OCI-LY7 (cell line): ENCODE data around the gene C1orf216. TPM values are rescaled to one million over a fixed set of nuclear protein-coding genes. Genes with fewer than 3 reads are reported as not detected.

ENCODE experiments used
- BruUV-seq: library from RNA; stranded (reverse); fragments of 400-500 nt; replicated peaks from 2 replicates; lab custom pipeline; 2021; lab: Mats Ljungman, UMichigan
- CTCF ChIA-PET: fragments of 300-600 bp; sonication (Branson Sonifier 250); formaldehyde crosslinking; loops from one replicate; lab custom pipeline; 2022; ENCODE audit warnings: antibody characterized with exemption; ENCODE audit not compliant: unreplicated experiment; lab: Charles Lee
- POLR2A ChIA-PET: fragments of 300-600 bp; sonication (Branson Sonifier 250); formaldehyde crosslinking; loops from one replicate; lab custom pipeline; 2022; ENCODE audit warnings: antibody characterized with exemption; lab: Charles Lee
- DNase-seq: peaks from one replicate; pipeline ENCODE4 v3.0.0-alpha.2; 2015; ENCODE audit warnings: low spot score
- H2AFZ ChIP-seq: fragments of 200-600 bp; sonication (generic), shearing (Covaris generic); 2 replicates; pipeline ENCODE4 v1.6.1; 2014; ENCODE audit warnings: mild to moderate bottlenecking, antibody characterized with exemption, low read length, moderate library complexity
- H3K27ac ChIP-seq: fragments of 200-600 bp; sonication (generic); 2 replicates; pipeline ENCODE4 v1.5.1; 2014; ENCODE audit warnings: mixed run types, low read depth, mild to moderate bottlenecking, moderate library complexity, low read length, inconsistent platforms; ENCODE audit not compliant: poor library complexity, severe bottlenecking
- H3K36me3 ChIP-seq: fragments of 200-600 bp; sonication (generic); 2 replicates; pipeline ENCODE4 v1.6.1; 2014; ENCODE audit warnings: mild to moderate bottlenecking, antibody characterized with exemption, low read length, moderate library complexity, mixed read lengths; ENCODE audit not compliant: insufficient read depth
- H3K4me1 ChIP-seq: fragments of 200-600 bp; sonication (generic); 2 replicates; pipeline ENCODE4 v1.5.1; 2014; ENCODE audit warnings: mild to moderate bottlenecking, low read length; ENCODE audit not compliant: insufficient read depth, poor library complexity, severe bottlenecking
- H3K4me2 ChIP-seq: fragments of 200-600 bp; sonication (generic); 2 replicates; pipeline ENCODE4 v1.6.1; 2014; ENCODE audit warnings: mild to moderate bottlenecking, low read length
- H3K4me3 ChIP-seq: fragments of 200-600 bp; sonication (generic); 2 replicates; pipeline ENCODE4 v1.5.1; 2014; ENCODE audit warnings: mild to moderate bottlenecking, low read depth, low read length; ENCODE audit not compliant: poor library complexity, severe bottlenecking
- H3K79me2 ChIP-seq: fragments of 200-600 bp; sonication (generic); 2 replicates; pipeline ENCODE4 v1.6.1; 2016; ENCODE audit warnings: low read depth, mild to moderate bottlenecking, low read length, moderate library complexity, mixed read lengths; ENCODE audit not compliant: insufficient read depth
- H3K9me2 ChIP-seq: fragments of 200-600 bp; sonication (generic); 2 replicates; pipeline ENCODE4 v1.6.1; 2016; ENCODE audit warnings: mild to moderate bottlenecking, low read length, mixed read lengths; ENCODE audit not compliant: insufficient read depth
- H3K9me3 ChIP-seq: fragments of 200-600 bp; sonication (generic); 2 replicates; pipeline ENCODE4 v1.6.1; 2014; ENCODE audit warnings: mild to moderate bottlenecking, mixed run types, low read length, mixed read lengths
- H4K20me1 ChIP-seq: fragments of 200-600 bp; sonication (generic); 2 replicates; pipeline ENCODE4 v1.6.1; 2014; ENCODE audit warnings: mild to moderate bottlenecking, antibody characterized with exemption, low read length, moderate library complexity, mixed read lengths; ENCODE audit not compliant: insufficient read depth
- CTCF ChIP-seq: fragments of 200-600 bp; sonication (generic); conservative IDR thresholded peaks from 2 replicates; pipeline ENCODE4 v1.5.1; 2014; ENCODE audit warnings: mild to moderate bottlenecking, antibody characterized with exemption, low read length, moderate library complexity, mixed read lengths
- EZH2phosphoT487 ChIP-seq: fragments of 200-600 bp; sonication (generic); IDR thresholded peaks from 2 replicates; pipeline ENCODE4 v1.6.1; 2018; ENCODE audit warnings: low read depth, borderline replicate concordance, mild to moderate bottlenecking, mixed run types, antibody characterized with exemption, low read length, moderate library complexity, mixed read lengths
- intact Hi-C: fragments of 100-400 bp; cut with micrococcal nuclease; formaldehyde crosslinking; loops from one replicate; pipeline ENCODE4 v1.10.0; 2022; ENCODE audit not compliant: unreplicated experiment
- total RNA-seq, 2 experiments: library from RNA; depleted of rRNA in 1 of 2; stranded (reverse); fragments of >200 nt in 1 of 2; shearing (Covaris generic) in 1 of 2; gene quantifications; 2 replicates each; pipeline ENCODE4 v1.2.3, GENCODE V29; 2014 to 2022

Gene C1orf216
- total RNA-seq, 2 experiments from 2014 or later, result 8.8 to 15.3 TPM

DNA sequence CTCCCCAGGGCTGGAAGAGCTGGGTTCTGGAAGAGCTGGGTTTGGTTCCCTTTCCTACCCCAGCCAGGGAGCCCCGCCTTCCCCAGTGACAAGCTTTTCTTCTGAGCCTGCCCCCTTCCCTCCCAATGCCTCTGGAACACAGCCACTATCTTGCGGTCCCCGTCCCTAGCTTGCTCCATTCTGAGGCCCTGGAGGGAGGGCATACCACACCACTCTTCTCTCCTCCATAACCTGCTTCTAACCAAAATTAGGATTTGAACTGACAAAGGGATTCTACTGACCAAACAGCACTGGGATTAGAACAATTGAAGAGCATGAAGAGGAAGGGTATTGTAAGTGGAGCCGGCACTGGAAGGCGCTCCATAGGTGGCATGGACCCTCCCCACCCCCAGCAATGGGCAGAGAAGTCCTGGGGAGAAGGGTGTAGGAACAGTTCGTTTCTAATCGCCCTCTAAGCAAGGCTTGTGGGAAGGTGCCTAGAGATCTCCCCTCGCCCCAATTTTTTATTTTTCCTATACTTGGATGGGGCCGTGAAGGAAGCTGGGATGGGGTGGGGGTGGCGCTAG lies 690 bp downstream of the C1orf216 start:
- Histone ChIP-seq H3K27ac (no peak overlapping the region), H3K9me2 (no peaks in the 10 kb centered on the region), H2AFZ (no peak overlapping the region), H3K4me3 (no peak overlapping the region), H3K9me3 (no peaks in the 10 kb centered on the region), H3K79me2 (no peaks in the 10 kb centered on the region), H3K36me3 (peaks cover 27% of the 10 kb centered on the region), H3K4me2 (peak overlapping the region; percentile 45; the same call in 1 of the 2 replicates), H4K20me1 (no peaks in the 10 kb centered on the region; the same call in 1 of the 2 replicates), H3K4me1 (no peaks in the 10 kb centered on the region)
- no peak for TF ChIP-seq CTCF
- TF ChIP-seq EZH2phosphoT487, result no peak
- intact Hi-C loops, result no loop called here
- ChIA-PET POLR2A (no interaction called here), CTCF (no interaction called here)
- no peak for DNase-seq
- BruUV-seq, result no TSS peak

DNA sequence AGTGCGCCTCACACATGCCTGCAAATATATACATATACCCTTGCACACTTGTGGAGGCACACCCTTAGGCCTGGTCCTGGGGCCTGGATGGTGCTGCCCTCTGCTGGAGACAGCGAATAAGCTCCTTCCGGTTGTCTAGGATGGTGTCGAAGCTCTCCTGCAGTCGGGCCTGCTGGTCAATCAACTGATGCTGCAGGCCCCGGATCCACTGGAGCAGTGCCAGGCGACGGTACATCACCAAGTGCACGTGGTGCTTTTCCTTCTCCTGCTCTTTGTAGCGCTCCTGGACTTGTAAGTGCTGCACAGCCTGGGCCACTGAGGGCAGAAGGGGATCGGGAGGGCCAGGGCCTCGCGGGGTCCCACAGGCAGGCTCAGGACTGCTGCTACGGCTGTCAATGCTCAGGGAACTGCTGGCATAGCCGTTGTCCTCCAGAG lies 3.1 kb downstream of the C1orf216 start:
- no peaks in the 10 kb centered on the region for H3K79me2 ChIP-seq
- H4K20me1 ChIP-seq, result no peaks in the 10 kb centered on the region; the same call in 1 of the 2 replicates
- H3K27ac ChIP-seq, result no peak overlapping the region
- no peaks in the 10 kb centered on the region for H3K9me2 ChIP-seq
- no peaks in the 10 kb centered on the region for H3K9me3 ChIP-seq
- no peak overlapping the region for H3K4me3 ChIP-seq
- H2AFZ ChIP-seq, result no peak overlapping the region
- CTCF ChIA-PET, result interaction anchor here (1.0 to 1.2 kb wide), 3 partner anchors 12 to 160 kb away, joined by 3 to 4 read pairs (median 3); no protein-coding TSS in a partner anchor
- TF ChIP-seq EZH2phosphoT487, result no peak
- TF ChIP-seq CTCF, result peak; percentile 92
- BruUV-seq, result no TSS peak
- no peaks in the 10 kb centered on the region for H3K4me1 ChIP-seq
- POLR2A ChIA-PET, result interaction anchor here (0.6 to 0.7 kb wide), 3 partner anchors 17 to 469 kb away, joined by 3 to 9 read pairs (median 3); no protein-coding TSS in a partner anchor
- intact Hi-C loops, result loop anchor here (1.0 kb wide), 1 partner anchor 146 kb away; no protein-coding TSS in a partner anchor
- H3K4me2 ChIP-seq, result no peak overlapping the region
- peaks cover 17% of the 10 kb centered on the region for H3K36me3 ChIP-seq
- peak; percentile 70 for DNase-seq
